Measurements from ENCODE around the gene DCHS2.

DCHS2 gene

DNA sequence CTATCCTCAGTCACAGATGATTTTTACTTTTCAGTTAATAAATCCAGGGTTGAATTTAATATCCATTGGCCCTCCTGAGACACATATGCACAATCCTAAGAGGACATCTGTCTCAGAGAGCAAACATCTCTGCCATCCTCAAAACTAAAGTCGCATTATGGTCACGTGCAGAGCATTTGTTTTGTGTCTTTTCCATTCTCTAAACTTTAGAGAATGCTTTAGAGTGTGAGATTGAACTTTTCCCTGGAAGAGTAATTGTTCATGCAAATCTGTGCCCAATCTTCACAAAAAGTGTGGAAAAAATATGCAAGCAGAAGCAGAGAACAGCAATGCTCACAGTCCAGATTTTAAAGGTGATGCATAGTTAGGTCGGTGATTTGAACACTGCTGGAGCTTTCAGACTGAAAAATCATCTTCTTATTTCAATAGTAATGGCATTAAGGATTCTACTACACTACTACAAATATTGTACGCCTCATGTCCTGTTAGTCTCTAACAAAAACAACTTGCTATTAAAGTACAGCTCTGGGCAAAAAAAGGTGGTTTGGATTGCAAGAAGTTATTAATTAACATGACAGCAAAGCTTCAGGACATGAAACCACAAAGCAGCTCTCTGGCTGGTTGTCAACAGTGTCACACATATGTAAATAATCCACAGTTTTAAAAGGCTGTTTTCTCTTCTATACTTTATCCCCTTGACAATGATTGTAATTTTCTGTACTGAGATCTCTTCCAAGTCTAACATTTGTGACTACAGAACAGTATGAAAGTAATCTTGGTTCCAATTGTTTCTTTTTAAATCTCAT, 19.9 kb downstream of the DCHS2 start:
- no peak overlapping the region for H3K27ac ChIP-seq
- intact Hi-C loops (cut with DNase I; ENCODE audit: low total_unique reads) = no loop called here

GRCh38 chr4:154471032-154471431, 20.6 kb downstream of the DCHS2 start:
- Histone ChIP-seq H3K9me3 (no peaks in the 10 kb centered on the region), H3K4me1 (no peaks in the 10 kb centered on the region), H3K27me3 (no peaks in the 10 kb centered on the region), H3K36me3 (no peaks in the 10 kb centered on the region), H3K27ac (no peak overlapping the region), H3K4me3 (no peak overlapping the region)
- TF ChIP-seq, protein P1, sequence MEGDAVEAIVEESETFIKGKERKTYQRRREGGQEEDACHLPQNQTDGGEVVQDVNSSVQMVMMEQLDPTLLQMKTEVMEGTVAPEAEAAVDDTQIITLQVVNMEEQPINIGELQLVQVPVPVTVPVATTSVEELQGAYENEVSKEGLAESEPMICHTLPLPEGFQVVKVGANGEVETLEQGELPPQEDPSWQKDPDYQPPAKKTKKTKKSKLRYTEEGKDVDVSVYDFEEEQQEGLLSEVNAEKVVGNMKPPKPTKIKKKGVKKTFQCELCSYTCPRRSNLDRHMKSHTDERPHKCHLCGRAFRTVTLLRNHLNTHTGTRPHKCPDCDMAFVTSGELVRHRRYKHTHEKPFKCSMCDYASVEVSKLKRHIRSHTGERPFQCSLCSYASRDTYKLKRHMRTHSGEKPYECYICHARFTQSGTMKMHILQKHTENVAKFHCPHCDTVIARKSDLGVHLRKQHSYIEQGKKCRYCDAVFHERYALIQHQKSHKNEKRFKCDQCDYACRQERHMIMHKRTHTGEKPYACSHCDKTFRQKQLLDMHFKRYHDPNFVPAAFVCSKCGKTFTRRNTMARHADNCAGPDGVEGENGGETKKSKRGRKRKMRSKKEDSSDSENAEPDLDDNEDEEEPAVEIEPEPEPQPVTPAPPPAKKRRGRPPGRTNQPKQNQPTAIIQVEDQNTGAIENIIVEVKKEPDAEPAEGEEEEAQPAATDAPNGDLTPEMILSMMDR (IDR thresholded peaks at IDR 0.05) = no peak
- no peak for DNase-seq
- intact Hi-C loops (cut with DNase I; ENCODE audit: low total_unique reads) = no loop called here

More for the DNA sequence above, 19.9 kb downstream of the DCHS2 start:
- H3K4me1 ChIP-seq = no peaks in the 10 kb centered on the region
- H3K4me3 ChIP-seq = no peak overlapping the region
- H3K9me3 ChIP-seq = no peaks in the 10 kb centered on the region
- no peaks in the 10 kb centered on the region for H3K27me3 ChIP-seq
- TF ChIP-seq, protein P1 (IDR thresholded peaks at IDR 0.05) = no peak
- no peaks in the 10 kb centered on the region for H3K36me3 ChIP-seq
- DNase-seq = no peak

DNA sequence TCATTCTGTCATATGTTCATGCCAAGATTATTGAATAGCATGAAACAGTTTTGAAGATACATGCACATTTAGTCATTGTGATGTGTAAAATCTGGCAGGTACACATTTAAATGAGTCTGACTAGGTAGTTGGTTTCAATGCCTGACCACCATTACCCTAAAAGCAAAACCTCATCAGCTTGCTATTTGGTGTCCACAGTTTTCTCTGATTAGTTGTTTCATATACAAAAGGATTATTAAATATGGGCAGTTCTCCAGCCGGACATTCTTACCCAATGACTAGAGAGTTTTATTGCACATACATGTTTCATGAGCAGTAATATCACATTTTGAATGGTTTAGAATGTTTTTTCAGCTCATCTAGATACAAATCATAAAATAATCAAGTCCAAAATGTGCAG, 23.7 kb downstream of the DCHS2 start:
- H3K4me1 ChIP-seq = no peaks in the 10 kb centered on the region
- H3K36me3 ChIP-seq = no peaks in the 10 kb centered on the region
- no peak for DNase-seq
- intact Hi-C loops (cut with DNase I; ENCODE audit: low total_unique reads) = no loop called here
- TF ChIP-seq, protein P1 (IDR thresholded peaks at IDR 0.05) = no peak
- H3K9me3 ChIP-seq = no peaks in the 10 kb centered on the region
- no peaks in the 10 kb centered on the region for H3K27me3 ChIP-seq
- no peak overlapping the region for H3K4me3 ChIP-seq
- no peak overlapping the region for H3K27ac ChIP-seq

GRCh38 chr4:154466336-154466735, 25.3 kb downstream of the DCHS2 start:
- no peak for DNase-seq
- intact Hi-C loops (cut with DNase I; ENCODE audit: low total_unique reads) = no loop called here
- Histone ChIP-seq H3K4me3 (no peak overlapping the region), H3K27me3 (no peaks in the 10 kb centered on the region), H3K4me1 (no peaks in the 10 kb centered on the region), H3K9me3 (no peaks in the 10 kb centered on the region), H3K27ac (no peak overlapping the region), H3K36me3 (no peaks in the 10 kb centered on the region)
- TF ChIP-seq, protein P1 (IDR thresholded peaks at IDR 0.05) = no peak

DNA sequence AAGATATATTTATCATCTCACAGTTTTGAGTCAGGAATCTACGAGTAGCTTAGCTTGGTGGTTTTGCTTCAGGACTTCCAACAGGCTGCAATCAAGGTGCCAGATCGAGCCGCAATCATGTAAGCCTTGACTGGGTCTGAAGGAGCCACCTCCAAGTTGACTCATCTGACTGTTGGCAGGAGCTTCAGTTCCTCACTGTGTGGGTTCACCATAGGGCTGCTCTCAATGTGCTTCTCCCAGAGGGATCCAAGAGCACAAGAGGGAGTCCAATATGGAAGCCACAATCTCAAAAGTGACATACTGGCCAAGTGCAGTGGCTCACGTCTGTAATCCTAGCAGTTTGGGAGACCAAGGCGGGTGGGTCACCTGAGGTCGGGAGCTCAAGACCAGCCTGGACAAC, 26.5 kb downstream of the DCHS2 start:
- H3K36me3 ChIP-seq = no peaks in the 10 kb centered on the region
- no peak overlapping the region for H3K27ac ChIP-seq
- H3K4me3 ChIP-seq = no peak overlapping the region
- DNase-seq = no peak
- intact Hi-C loops (cut with DNase I; ENCODE audit: low total_unique reads) = no loop called here
- no peaks in the 10 kb centered on the region for H3K9me3 ChIP-seq
- no peaks in the 10 kb centered on the region for H3K4me1 ChIP-seq
- TF ChIP-seq, protein P1 (IDR thresholded peaks at IDR 0.05) = no peak
- no peaks in the 10 kb centered on the region for H3K27me3 ChIP-seq
